Neuronal stem cell (in vitro differentiated cells): ENCODE data around the gene KCNQ1.

Source experiments
- DNase-seq: peaks from one replicate; pipeline ENCODE4 v3.0.0-alpha.2; 2013; ENCODE audit warnings: low spot score
- H2AFZ ChIP-seq: one replicate; pipeline ENCODE4 v1.6.1; 2013; ENCODE audit warnings: mild to moderate bottlenecking, low read length, inconsistent platforms
- H2AK5ac ChIP-seq: 2 replicates; pipeline ENCODE4 v1.6.1; 2013; ENCODE audit warnings: low read depth, mild to moderate bottlenecking, inconsistent platforms, low read length, moderate library complexity, mixed read lengths
- H2BK120ac ChIP-seq: 2 replicates; pipeline ENCODE4 v1.6.1; 2013; ENCODE audit warnings: low read depth, mild to moderate bottlenecking, inconsistent platforms, low read length, moderate library complexity, mixed read lengths
- H2BK12ac ChIP-seq: one replicate; pipeline ENCODE4 v1.6.1; 2013; ENCODE audit warnings: low read length, inconsistent platforms
- H2BK15ac ChIP-seq: 2 replicates; pipeline ENCODE4 v1.6.1; 2013; ENCODE audit warnings: mild to moderate bottlenecking, low read length, inconsistent platforms, mixed read lengths
- H2BK5ac ChIP-seq: one replicate; pipeline ENCODE4 v1.6.1; 2013; ENCODE audit warnings: inconsistent platforms, mild to moderate bottlenecking, low read length, moderate library complexity
- H3K14ac ChIP-seq: one replicate; pipeline ENCODE4 v1.6.1; 2013; ENCODE audit warnings: low read length, inconsistent platforms
- H3K18ac ChIP-seq: 2 replicates; pipeline ENCODE4 v1.6.1; 2013; ENCODE audit warnings: low read length, inconsistent platforms
- H3K23ac ChIP-seq: 2 replicates; pipeline ENCODE4 v1.6.1; 2013; ENCODE audit warnings: low read depth, mild to moderate bottlenecking, mixed read lengths, low read length, inconsistent platforms; ENCODE audit not compliant: poor library complexity
- H3K27ac ChIP-seq: replicated peaks from 3 replicates; pipeline ENCODE4 v1.5.1; 2013; ENCODE audit warnings: low read length, inconsistent platforms
- H3K27me3 ChIP-seq, 3 experiments: 2 replicates each; pipeline ENCODE4 v1.6.1; 2013; ENCODE audit warnings: low read length in 3 of 3, mild to moderate bottlenecking in 2 of 3, inconsistent platforms in 1 of 3, low read depth in 1 of 3, mixed read lengths in 1 of 3, moderate library complexity in 1 of 3; ENCODE audit not compliant: control insufficient read depth in 3 of 3, insufficient read depth in 3 of 3
- H3K36me3 ChIP-seq, 2 donors: replicated peaks in 1 of 2; 2 replicates each; pipeline ENCODE4 v1.6.1; 2013; ENCODE audit warnings: low read length in 2 of 2; ENCODE audit not compliant: control insufficient read depth in 2 of 2, insufficient read depth in 2 of 2
- H3K4ac ChIP-seq: 2 replicates; pipeline ENCODE4 v1.6.1; 2013; ENCODE audit warnings: inconsistent platforms, mild to moderate bottlenecking, low read length, moderate library complexity
- H3K4me1 ChIP-seq, 2 donors: 1 replicate in 1 of 2; 2 replicates in 1 of 2; pipeline ENCODE4 v1.6.1; 2013; ENCODE audit warnings: low read length in 2 of 2, low read depth in 1 of 2; ENCODE audit not compliant: control insufficient read depth in 2 of 2, insufficient read depth in 1 of 2
- H3K4me2 ChIP-seq: one replicate; pipeline ENCODE4 v1.6.1; 2013; ENCODE audit warnings: mild to moderate bottlenecking, low read length, inconsistent platforms; ENCODE audit not compliant: insufficient read depth, poor library complexity, severe bottlenecking
- H3K4me3 ChIP-seq, 2 donors: 2 replicates each; pipeline ENCODE4 v1.5.1; 2013; ENCODE audit warnings: low read length in 2 of 2, mild to moderate bottlenecking in 2 of 2, inconsistent platforms in 1 of 2, moderate library complexity in 1 of 2
- H3K79me1 ChIP-seq: one replicate; pipeline ENCODE4 v1.6.1; 2013; ENCODE audit warnings: low read depth, mild to moderate bottlenecking, inconsistent platforms, low read length, moderate library complexity
- H3K9ac ChIP-seq: one replicate; pipeline ENCODE4 v1.6.1; 2013; ENCODE audit warnings: mild to moderate bottlenecking, low read depth, low read length, inconsistent platforms; ENCODE audit not compliant: poor library complexity
- H3K9me3 ChIP-seq, 2 donors: replicated peaks in 1 of 2; 2 replicates each; pipeline versions ENCODE3 to v1.6.1; 2013; ENCODE audit warnings: low read length in 2 of 2, mild to moderate bottlenecking in 2 of 2, inconsistent platforms in 1 of 2, low read depth in 1 of 2, mixed read lengths in 1 of 2, moderate library complexity in 1 of 2; ENCODE audit not compliant: control insufficient read depth in 2 of 2, insufficient read depth in 1 of 2
- H4K8ac ChIP-seq: one replicate; pipeline ENCODE4 v1.6.1; 2013; ENCODE audit warnings: low read depth, mild to moderate bottlenecking, inconsistent platforms, low read length, moderate library complexity
- H4K91ac ChIP-seq: one replicate; pipeline ENCODE4 v1.6.1; 2013; ENCODE audit warnings: low read length, low read depth, mild to moderate bottlenecking, inconsistent platforms; ENCODE audit not compliant: poor library complexity
- WGBS, 2 donors: extraction: QIAGEN DNeasy Blood & Tissue Kit; methylation state at CpG; one replicate each; pipeline ENCODE4 v1.1.7; 2013; ENCODE audit warnings: missing lambda C conversion rate in 2 of 2, mixed read lengths in 1 of 2; ENCODE audit not compliant: insufficient read length in 2 of 2, insufficient replicate concordance in 1 of 2; ENCODE audit errors: extremely low coverage in 2 of 2; 5-methylcytosine and 5-hydroxymethylcytosine counted together

KCNQ1 gene

GRCh38 chr11:2862395-2863275, 417.8 kb downstream of the KCNQ1 start:
- Histone ChIP-seq H3K9ac (peak overlapping the region; percentile 21), H3K4me1 (peaks cover 13 to 34% of the 10 kb centered on the region in 2 donors), H3K79me1 (peaks cover 1% of the 10 kb centered on the region), H2BK120ac (peak overlapping the region; percentile 72), H4K91ac (no peak overlapping the region), H3K18ac (peak overlapping the region; percentile 83), H3K4me3 (peak overlapping the region in 1 of 2 donors; percentile 40), H2AFZ (peak overlapping the region; percentile 93), H3K36me3 (no peaks in the 10 kb centered on the region), H2BK12ac (peak overlapping the region; percentile 63), H4K8ac (no peak overlapping the region), H3K27me3 (peaks cover 6 to 51% (median 29%) of the 10 kb centered on the region in 3 experiments), H3K23ac (no peak overlapping the region), H3K4ac (no peak overlapping the region), H3K27ac (no peak overlapping the region), H3K9me3 (peaks cover 4 to 5% of the 10 kb centered on the region in 2 donors), H2BK5ac (peak overlapping the region; percentile 77), H2BK15ac (peak overlapping the region; percentile 75), H3K4me2 (peak overlapping the region; percentile 69), H2AK5ac (no peak overlapping the region), H3K14ac (no peak overlapping the region)
- WGBS, 2 donors = no CpG with 5 or more reads among the region's 96 CpGs
- DNase-seq = no peak

- Histone ChIP-seq H3K18ac (peak overlapping the region; percentile 83), H2BK15ac (peak overlapping the region; percentile 75), H3K4me1 (peaks cover 13 to 40% of the 10 kb centered on the region in 2 donors), H4K91ac (no peak overlapping the region), H3K14ac (no peak overlapping the region), H3K4ac (no peak overlapping the region), H2BK12ac (peak overlapping the region; percentile 63), H3K27ac (no peak overlapping the region), H3K36me3 (no peaks in the 10 kb centered on the region), H3K9me3 (peaks cover 4 to 5% of the 10 kb centered on the region in 2 donors), H2AFZ (peak overlapping the region; percentile 93), H3K4me2 (peak overlapping the region; percentile 69), H4K8ac (no peak overlapping the region), H2BK5ac (peak overlapping the region; percentile 77), H2AK5ac (no peak overlapping the region), H3K27me3 (peaks cover 6 to 50% (median 29%) of the 10 kb centered on the region in 3 experiments), H3K4me3 (peak overlapping the region in 1 of 2 donors; percentile 40), H3K79me1 (peaks cover 1% of the 10 kb centered on the region), H2BK120ac (peak overlapping the region; percentile 72), H3K9ac (no peak overlapping the region), H3K23ac (no peak overlapping the region)
- WGBS, 2 donors = no CpG with 5 or more reads among the region's 13 CpGs
- no peak for DNase-seq
Measured at GRCh38 chr11:2863276-2863618, 418.4 kb downstream of the KCNQ1 start.

GRCh38 chr11:2864901-2865300, 420.1 kb downstream of the KCNQ1 start:
- H4K8ac ChIP-seq = no peak overlapping the region
- no peak overlapping the region for H3K9ac ChIP-seq
- no peak overlapping the region for H2BK12ac ChIP-seq
- DNase-seq = no peak
- H3K4me2 ChIP-seq = no peak overlapping the region
- H3K9me3 ChIP-seq = peaks cover 4 to 5% of the 10 kb centered on the region in 2 donors
- peak overlapping the region; percentile 99 for H2AK5ac ChIP-seq
- H3K23ac ChIP-seq = no peak overlapping the region
- peaks cover 13 to 40% of the 10 kb centered on the region in 2 donors for H3K4me1 ChIP-seq
- peak overlapping the region; percentile 87 for H2BK5ac ChIP-seq
- no peak overlapping the region for H3K4ac ChIP-seq
- H3K14ac ChIP-seq = no peak overlapping the region
- H3K27me3 ChIP-seq = peaks cover 6 to 52% (median 39%) of the 10 kb centered on the region in 3 experiments
- no peak overlapping the region for H2BK120ac ChIP-seq
- H3K27ac ChIP-seq = no peak overlapping the region
- no peaks in the 10 kb centered on the region for H3K36me3 ChIP-seq
- no peak overlapping the region for H3K4me3 ChIP-seq
- peaks cover 1% of the 10 kb centered on the region for H3K79me1 ChIP-seq
- WGBS, 2 donors = no CpG with 5 or more reads among the region's 10 CpGs
- no peak overlapping the region for H2AFZ ChIP-seq
- H2BK15ac ChIP-seq = peak overlapping the region; percentile 100
- H3K18ac ChIP-seq = no peak overlapping the region
- H4K91ac ChIP-seq = no peak overlapping the region

- DNase-seq = no peak
- no peak overlapping the region for H2BK12ac ChIP-seq
- H2AFZ ChIP-seq = no peak overlapping the region
- H3K4me2 ChIP-seq = no peak overlapping the region
- no peak overlapping the region for H3K4ac ChIP-seq
- peaks cover 5 to 6% of the 10 kb centered on the region in 2 donors for H3K9me3 ChIP-seq
- no peak overlapping the region for H3K23ac ChIP-seq
- H4K91ac ChIP-seq = no peak overlapping the region
- no peak overlapping the region for H3K4me3 ChIP-seq
- no CpG with 5 or more reads among the region's 11 CpGs for whole genome bisulfite sequencing, 2 donors
- no peak overlapping the region for H3K18ac ChIP-seq
- H2BK15ac ChIP-seq = peak overlapping the region; percentile 100
- peak overlapping the region; percentile 62 for H2BK5ac ChIP-seq
- H4K8ac ChIP-seq = no peak overlapping the region
- no peak overlapping the region for H3K27ac ChIP-seq
- no peak overlapping the region for H3K9ac ChIP-seq
- no peak overlapping the region for H3K14ac ChIP-seq
- H3K36me3 ChIP-seq = no peaks in the 10 kb centered on the region
- H3K4me1 ChIP-seq = peaks cover 22 to 44% of the 10 kb centered on the region in 2 donors
- H3K27me3 ChIP-seq = peaks cover 8 to 53% (median 43%) of the 10 kb centered on the region in 3 experiments
- H2BK120ac ChIP-seq = peak overlapping the region; percentile 14
- H2AK5ac ChIP-seq = peak overlapping the region; percentile 82
- H3K79me1 ChIP-seq = peaks cover 1% of the 10 kb centered on the region
Measured at GRCh38 chr11:2865922-2866577, 421.2 kb downstream of the KCNQ1 start.
